IMR-90 (cell line): Measurements from ENCODE around the gene FBXO41. TPM values are rescaled to one million over a fixed set of nuclear protein-coding genes. Genes with fewer than 3 reads are reported as not detected.

Experiments used
- ATAC-seq: fragments of 200-7000 bp; cut with Tn5 transposase; 2 replicates; pipeline ENCODE4 v1.9.1; 2020; ENCODE audit warnings: low read depth, mild to moderate bottlenecking, moderate library complexity
- BruUV-seq: library from RNA; stranded (reverse); fragments of 400-500 nt; replicated peaks from 2 replicates; lab custom pipeline; 2021; lab: Mats Ljungman, UMichigan
- CTCF ChIA-PET: fragments of 300-600 bp; formaldehyde crosslinking; extraction: SDS; loops from one replicate; lab custom pipeline; 2021; ENCODE audit warnings: antibody characterized with exemption; lab: Yijun Ruan, JAX
- POLR2A ChIA-PET: fragments of 300-600 bp; sonication (Branson Sonifier 250); formaldehyde crosslinking; loops from one replicate; lab custom pipeline; 2022; ENCODE audit warnings: antibody characterized with exemption; ENCODE audit not compliant: unreplicated experiment; lab: Charles Lee
- DNase-seq: peaks from one replicate; pipeline ENCODE4 v3.0.0; 2013
- H2AFZ ChIP-seq: replicated peaks from 2 replicates; pipeline ENCODE3; 2013; ENCODE audit warnings: low read length, mild to moderate bottlenecking; ENCODE audit not compliant: poor library complexity
- H2AK5ac ChIP-seq: 2 replicates; pipeline ENCODE4 v1.6.1; 2013; ENCODE audit warnings: low read depth, low read length, inconsistent platforms
- H2AK9ac ChIP-seq: replicated peaks from 2 replicates; pipeline ENCODE3; 2013; ENCODE audit warnings: mild to moderate bottlenecking, low read depth, low read length, moderate library complexity; ENCODE audit not compliant: poor library complexity
- H2BK120ac ChIP-seq: 2 replicates; pipeline ENCODE4 v1.6.1; 2013; ENCODE audit warnings: low read depth, low read length, inconsistent platforms
- H2BK15ac ChIP-seq: 3 replicates; pipeline ENCODE4 v1.6.1; 2013; ENCODE audit warnings: low read depth, low read length, inconsistent platforms
- H2BK20ac ChIP-seq: 2 replicates; pipeline ENCODE4 v1.6.1; 2013; ENCODE audit warnings: low read depth, mild to moderate bottlenecking, inconsistent platforms, low read length, moderate library complexity
- H2BK5ac ChIP-seq: 2 replicates; pipeline ENCODE4 v1.6.1; 2013; ENCODE audit warnings: mild to moderate bottlenecking, low read depth, low read length, inconsistent platforms; ENCODE audit not compliant: poor library complexity, severe bottlenecking
- H3K14ac ChIP-seq: replicated peaks from 2 replicates; pipeline ENCODE4 v1.6.1; 2013; ENCODE audit warnings: low read depth, low read length, inconsistent platforms
- H3K18ac ChIP-seq: 2 replicates; pipeline ENCODE4 v1.6.1; 2013; ENCODE audit warnings: low read depth, low read length, control low read depth
- H3K23ac ChIP-seq: 2 replicates; pipeline ENCODE4 v1.6.1; 2013; ENCODE audit warnings: low read depth, low read length, inconsistent platforms
- H3K27ac ChIP-seq: 2 replicates; pipeline ENCODE4 v1.5.1; 2013; ENCODE audit warnings: mild to moderate bottlenecking, control low read depth, low read length; ENCODE audit not compliant: insufficient read depth
- H3K27me3 ChIP-seq: 2 replicates; pipeline ENCODE4 v1.6.1; 2013; ENCODE audit warnings: low read length; ENCODE audit not compliant: control insufficient read depth, insufficient read depth
- H3K36me3 ChIP-seq: 2 replicates; pipeline ENCODE4 v1.6.1; 2013; ENCODE audit warnings: low read length, mixed read lengths; ENCODE audit not compliant: control insufficient read depth, insufficient read depth
- H3K4ac ChIP-seq: 2 replicates; pipeline ENCODE4 v1.6.1; 2013; ENCODE audit warnings: low read depth, low read length, inconsistent platforms
- H3K4me1 ChIP-seq: 2 replicates; pipeline ENCODE4 v1.6.1; 2013; ENCODE audit warnings: low read length, mixed read lengths; ENCODE audit not compliant: control insufficient read depth, insufficient read depth
- H3K4me2 ChIP-seq: 2 replicates; pipeline ENCODE4 v1.6.1; 2013; ENCODE audit warnings: low read depth, mild to moderate bottlenecking, control low read depth, low read length, moderate library complexity
- H3K4me3 ChIP-seq: 2 replicates; pipeline ENCODE4 v1.5.1; 2013; ENCODE audit warnings: low read depth, mild to moderate bottlenecking, control low read depth, low read length, moderate library complexity; ENCODE audit not compliant: insufficient read depth
- H3K56ac ChIP-seq: 2 replicates; pipeline ENCODE4 v1.6.1; 2013; ENCODE audit warnings: low read length, inconsistent platforms; ENCODE audit not compliant: insufficient read depth; ENCODE audit errors: extremely low read depth
- H3K79me1 ChIP-seq, 2 experiments: 2 replicates each; pipeline ENCODE4 v1.6.1; 2013; ENCODE audit warnings: low read length in 2 of 2, inconsistent platforms in 1 of 2, low read depth in 1 of 2
- H3K9ac ChIP-seq: 2 replicates; pipeline ENCODE4 v1.6.1; 2013; ENCODE audit warnings: low read depth, low read length, control low read depth
- H3K9me1 ChIP-seq: 2 replicates; pipeline ENCODE4 v1.6.1; 2013; ENCODE audit warnings: low read length, inconsistent platforms; ENCODE audit not compliant: insufficient read depth
- H3K9me3 ChIP-seq: 2 replicates; pipeline ENCODE4 v1.6.1; 2013; ENCODE audit warnings: low read length; ENCODE audit not compliant: control insufficient read depth, insufficient read depth
- H4K20me1 ChIP-seq: 2 replicates; pipeline ENCODE4 v1.6.1; 2013; ENCODE audit warnings: low read length, inconsistent platforms; ENCODE audit not compliant: insufficient read depth
- H4K5ac ChIP-seq: 2 replicates; pipeline ENCODE4 v1.6.1; 2013; ENCODE audit warnings: mild to moderate bottlenecking, low read depth, low read length, control low read depth
- H4K8ac ChIP-seq, 2 experiments: 2 replicates each; pipeline ENCODE4 v1.6.1; 2013; ENCODE audit warnings: low read depth in 2 of 2, low read length in 2 of 2, control low read depth in 1 of 2, inconsistent platforms in 1 of 2
- H4K91ac ChIP-seq: 2 replicates; pipeline ENCODE4 v1.6.1; 2013; ENCODE audit warnings: low read depth, low read length, inconsistent platforms; ENCODE audit not compliant: insufficient read depth
- CEBPB ChIP-seq: IDR thresholded peaks from 2 replicates; pipeline ENCODE4 v1.6.1; 2012; ENCODE audit warnings: low read depth, low read length, improper control_type of control experiment
- CHD1 ChIP-seq: IDR thresholded peaks from 2 replicates; pipeline ENCODE4 v1.6.1; 2012; ENCODE audit warnings: low read depth, low read length, improper control_type of control experiment
- CTCF ChIP-seq: conservative IDR thresholded peaks from 2 replicates; pipeline ENCODE4 v1.5.1; 2012; ENCODE audit warnings: mild to moderate bottlenecking, low read depth, low read length, improper control_type of control experiment
- ELK1 ChIP-seq: fragments of 150-350 bp; IDR thresholded peaks from 2 replicates; pipeline ENCODE4 v1.6.1; 2016; ENCODE audit warnings: low read depth, mild to moderate bottlenecking, low read length, moderate library complexity, borderline replicate concordance
- FOS ChIP-seq: fragments of 150-350 bp; IDR thresholded peaks from 2 replicates; pipeline ENCODE4 v1.6.1; 2016; ENCODE audit warnings: low read depth, low read length
- MAFK ChIP-seq: IDR thresholded peaks from 2 replicates; pipeline ENCODE4 v1.6.1; 2012; ENCODE audit warnings: low read depth, low read length, improper control_type of control experiment
- MAZ ChIP-seq: IDR thresholded peaks from 2 replicates; pipeline ENCODE4 v1.6.1; 2012; ENCODE audit warnings: low read depth, mild to moderate bottlenecking, low read length, improper control_type of control experiment, moderate library complexity, borderline replicate concordance
- MXI1 ChIP-seq: IDR thresholded peaks from 2 replicates; pipeline ENCODE4 v1.6.1; 2012; ENCODE audit warnings: low read depth, mild to moderate bottlenecking, low read length, moderate library complexity, borderline replicate concordance
- NFE2L2 ChIP-seq: fragments of 150-350 bp; IDR thresholded peaks from 2 replicates; pipeline ENCODE4 v1.6.1; 2016; ENCODE audit warnings: low read depth, mild to moderate bottlenecking, low read length
- POLR2A ChIP-seq: IDR thresholded peaks from 2 replicates; pipeline ENCODE4 v1.6.1; 2012; ENCODE audit warnings: mild to moderate bottlenecking, low read depth, low read length
- RAD21 ChIP-seq: IDR thresholded peaks from 2 replicates; pipeline ENCODE4 v1.6.1; 2012; ENCODE audit warnings: low read length, improper control_type of control experiment
- SMC3 ChIP-seq: fragments of 150-350 bp; IDR thresholded peaks from 2 replicates; pipeline ENCODE4 v1.6.1; 2016; ENCODE audit warnings: low read depth, mild to moderate bottlenecking, antibody characterized with exemption, low read length, moderate library complexity
- USF2 ChIP-seq: fragments of 150-350 bp; IDR thresholded peaks from 2 replicates; pipeline ENCODE4 v1.6.1; 2017; ENCODE audit warnings: mild to moderate bottlenecking, antibody characterized with exemption, low read length, low read depth
- WGBS, 2 experiments: methylation state at CpG; one replicate each; pipeline versions ENCODE4 v1.1.5 to v1.1.7; 2013; ENCODE audit warnings: missing lambda C conversion rate in 2 of 2; ENCODE audit not compliant: insufficient read length in 1 of 2; ENCODE audit errors: extremely low coverage in 2 of 2; 5-methylcytosine and 5-hydroxymethylcytosine counted together
- dilution Hi-C: fragments of 300-500 bp; cut with HindIII; formaldehyde crosslinking; loops from one replicate; pipeline ENCODE4 v1.14.3; 2018; ENCODE audit warnings: low sequenced_read_pairs; ENCODE audit not compliant: unreplicated experiment
- in situ Hi-C: fragments of 300-500 bp; cut with MboI; formaldehyde crosslinking; loops from 3 replicates; pipeline ENCODE4 v1.14.3; 2019; ENCODE audit warnings: low sequenced_read_pairs, inconsistent platforms, mixed read lengths
- intact Hi-C: fragments of 100-400 bp; cut with micrococcal nuclease; formaldehyde crosslinking; loops from 2 replicates; pipeline ENCODE4 v1.10.0; 2022
- polyA plus RNA-seq, 3 experiments: library from polyadenylated mRNA; depleted of rRNA; stranded (reverse); fragments of >200 nt; gene quantifications; 2 replicates each; pipeline ENCODE4 v1.2.3, GENCODE V29; 2012; ENCODE audit warnings: low replicate concordance in 1 of 3
- total RNA-seq: library from RNA; depleted of rRNA; stranded (reverse); fragments of >200 nt; gene quantifications from 2 replicates; pipeline ENCODE4 v1.2.3, GENCODE V29; 2012

The FBXO41 gene
- total and polyA plus RNA-seq, 2 of the 4 experiments (the other 2 are of a cell fraction) = 0.54 to 3.7 TPM

GRCh38 chr2:73233154-73233931, 50.9 kb downstream of the FBXO41 start, which contains the start of gene PRADC1:
Gene PRADC1 (minus strand): TSS chr2:73233239. CDS start chr2:73233160, 79 bp downstream.
- H3K4me3 ChIP-seq = peak within 1 kb of the TSS; percentile 83
- peak within 1 kb of the TSS; percentile 87 to 98 for H4K8ac ChIP-seq
- ChIA-PET CTCF (no interaction called here), POLR2A (interaction anchor here (0.6 kb wide), 1 partner anchor 35 kb away, joined by 4 read pairs; no protein-coding TSS in a partner anchor)
- peak within 1 kb of the TSS; percentile 86 for H3K4ac ChIP-seq
- H3K9me1 ChIP-seq = peaks cover 9% of the 10 kb centered on the region
- peak within 1 kb of the TSS; percentile 96 for H2AK9ac ChIP-seq
- peak within 1 kb of the TSS; percentile 76 for H2BK5ac ChIP-seq
- H3K4me1 ChIP-seq = peaks cover 5% of the 10 kb centered on the region; the same call in 1 of the 2 replicates
- WGBS, 2 experiments = 0% methylated on average over 16 of the region's 67 CpGs; no CpG with 5 or more reads in 1 of the 2 experiments
- no peaks in the 10 kb centered on the region for H3K27me3 ChIP-seq
- peak within 1 kb of the TSS; percentile 85 for H3K9ac ChIP-seq
- peak within 1 kb of the TSS; percentile 50; the same call in 1 of the 2 replicates for H2BK120ac ChIP-seq
- peak within 1 kb of the TSS; percentile 81; the same call in 1 of the 2 replicates for H3K56ac ChIP-seq
- H3K14ac ChIP-seq = peak within 1 kb of the TSS; percentile 49
- peak within 1 kb of the TSS; percentile 86 for H4K5ac ChIP-seq
- intact Hi-C loops = loop anchor here (5.0 kb wide), 1 partner anchor 504 kb away; the partner anchor contains the start of gene TPRKB
- H2BK15ac ChIP-seq = no peak within 1 kb of the TSS; the same call in 2 of the 3 replicates
- ATAC-seq (peak; percentile 93), DNase-seq (peak; percentile 100)
- in situ Hi-C loops = no loop called here
- H3K9me3 ChIP-seq = no peaks in the 10 kb centered on the region
- peak within 1 kb of the TSS; percentile 92 for H2AK5ac ChIP-seq
- H4K20me1 ChIP-seq = peaks cover 42% of the 10 kb centered on the region
- dilution Hi-C loops = no loop called here
- no TSS peak for BruUV-seq
- peak within 1 kb of the TSS; percentile 95 for H3K4me2 ChIP-seq
- H3K18ac ChIP-seq = peak within 1 kb of the TSS; percentile 10
- peaks cover 5 to 43% of the 10 kb centered on the region in 2 experiments for H3K79me1 ChIP-seq
- peak within 1 kb of the TSS; percentile 71 for H3K27ac ChIP-seq
- peak within 1 kb of the TSS; percentile 72 for H4K91ac ChIP-seq
- H2AFZ ChIP-seq = peak within 1 kb of the TSS; percentile 99
- no peaks in the 10 kb centered on the region; the same call in 1 of the 2 replicates for H3K36me3 ChIP-seq
- peak within 1 kb of the TSS; percentile 91 for H3K23ac ChIP-seq
- H2BK20ac ChIP-seq = no peak within 1 kb of the TSS
- TF ChIP-seq ELK1 = no peak
- no peak for TF ChIP-seq CTCF
- TF ChIP-seq RAD21 = no peak
- TF ChIP-seq MXI1 = peak; percentile 95; the same call in 1 of the 2 replicates
- peak; percentile 84; the same call in 1 of the 2 replicates for TF ChIP-seq FOS
- TF ChIP-seq USF2 = peak; percentile 15; the same call in 1 of the 2 replicates
- no peak for TF ChIP-seq NFE2L2
- no peak for TF ChIP-seq CHD1
- TF ChIP-seq MAFK = no peak
- TF ChIP-seq MAZ = no peak
- no peak for TF ChIP-seq CEBPB
- no peak for TF ChIP-seq SMC3
- TF ChIP-seq POLR2A = peak; percentile 46; the same call in 1 of the 2 replicates
